Activated naive CD8-positive, alpha-beta T cell treated with anti-CD3 and anti-CD28 coated beads, Interleukin-2, amount 10 ng/mL, durations not matched to agents 7 days and 5 days (primary cell): ENCODE measurements around the gene CXorf58. TPM values are rescaled to one million over a fixed set of nuclear protein-coding genes. Genes with fewer than 3 reads are reported as not detected.
"Not testable (repeated sequence)": the region's sequence is repeated elsewhere in the genome, so short reads cannot be mapped to it uniquely, and the experiment has no call there.

Experiments used
- ATAC-seq: fragments of 150-1000 bp; cut with Tn5 transposase; one replicate; pipeline ENCODE4 v1.10.0; 2021; ENCODE audit warnings: low read depth, moderate library complexity
- POLR2A ChIA-PET: fragments of 350-600 bp; sonication (Branson Sonifier 250); formaldehyde crosslinking; loops from one replicate; lab custom pipeline; 2021; ENCODE audit warnings: antibody characterized with exemption; lab: Charles Lee
- DNase-seq: peaks from one replicate; pipeline ENCODE4 v3.0.0; 2021
- H3K27ac Mint-ChIP-seq: one replicate; pipeline ENCODE4 v1.8.0; 2022; ENCODE audit warnings: mild to moderate bottlenecking, mixed read lengths
- H3K27me3 Mint-ChIP-seq: one replicate; pipeline ENCODE4 v1.8.0; 2022; ENCODE audit warnings: mild to moderate bottlenecking, moderate library complexity, mixed read lengths
- H3K36me3 Mint-ChIP-seq: one replicate; pipeline ENCODE4 v1.8.0; 2021; ENCODE audit warnings: mild to moderate bottlenecking, mixed read lengths
- H3K4me1 Mint-ChIP-seq: one replicate; pipeline ENCODE4 v1.8.0; 2021; ENCODE audit warnings: mixed read lengths
- H3K4me3 Mint-ChIP-seq: one replicate; pipeline ENCODE4 v1.8.0; 2022; ENCODE audit warnings: mild to moderate bottlenecking, moderate library complexity, mixed read lengths
- H3K9me3 Mint-ChIP-seq: one replicate; pipeline ENCODE4 v1.8.0; 2021; ENCODE audit warnings: mixed read lengths
- total RNA-seq, 2 experiments: library from RNA; stranded (reverse); gene quantifications; one replicate each; pipeline ENCODE4 v1.2.3, GENCODE V29; 2021

The CXorf58 gene
- total RNA-seq, 2 experiments from 2014 or later: not detected

GRCh38 chrX:23944234-23944633, 36.4 kb downstream of the CXorf58 start:
- POLR2A ChIA-PET: interaction anchor here (0.5 kb wide), 1 partner anchor 108 kb away, joined by 3 read pairs; no protein-coding TSS in a partner anchor
- ATAC-seq (no peak), DNase-seq (no peak)
- Mint-ChIP-seq H3K27me3 (no peaks in the 10 kb centered on the region), H3K4me1 (no peaks in the 10 kb centered on the region), H3K4me3 (no peak overlapping the region), H3K9me3 (no peaks in the 10 kb centered on the region), H3K36me3 (peaks cover 20% of the 10 kb centered on the region), H3K27ac (no peak overlapping the region)

GRCh38 chrX:23945206-23945605, 37.4 kb downstream of the CXorf58 start:
- Mint-ChIP-seq H3K4me1 (peaks cover 2% of the 10 kb centered on the region), H3K27ac (no peak overlapping the region)
- POLR2A ChIA-PET: no interaction called here

GRCh38 chrX:23952391-23952790, 44.6 kb downstream of the CXorf58 start:
- DNase-seq: no peak
- no peak for ATAC-seq
- Mint-ChIP-seq H3K27ac (peak overlapping the region; percentile 63), H3K4me1 (peaks cover 9% of the 10 kb centered on the region), H3K36me3 (peaks cover 10% of the 10 kb centered on the region), H3K9me3 (no peaks in the 10 kb centered on the region), H3K27me3 (no peaks in the 10 kb centered on the region), H3K4me3 (peak overlapping the region; percentile 92)
- POLR2A ChIA-PET: interaction anchor here (1.0 to 1.6 kb wide), 7 partner anchors 21 to 170 kb away, joined by 3 to 14 read pairs (median 5); partner anchors contain the start of genes APOO, CXorf58 and SAT1

More at GRCh38 chrX:23945206-23945605, 37.4 kb downstream of the CXorf58 start:
- H3K4me3 Mint-ChIP-seq: no peak overlapping the region
- peaks cover 20% of the 10 kb centered on the region for H3K36me3 Mint-ChIP-seq
- DNase-seq (no peak), ATAC-seq (no peak)
- no peaks in the 10 kb centered on the region for H3K9me3 Mint-ChIP-seq
- H3K27me3 Mint-ChIP-seq: no peaks in the 10 kb centered on the region

GRCh38 chrX:23952984-23953907, 45.4 kb downstream of the CXorf58 start:
- POLR2A ChIA-PET: interaction anchor here (0.6 to 1.6 kb wide), 8 partner anchors 22 to 170 kb away, joined by 3 to 14 read pairs (median 4); partner anchors contain the start of genes APOO, CXorf58 and SAT1
- Mint-ChIP-seq H3K36me3 (peaks cover 4% of the 10 kb centered on the region), H3K4me1 (peaks cover 12% of the 10 kb centered on the region), H3K9me3 (no peaks in the 10 kb centered on the region), H3K27ac (peak overlapping the region; percentile 95), H3K4me3 (peak overlapping the region; percentile 92), H3K27me3 (no peaks in the 10 kb centered on the region)
- peak; percentile 93 for ATAC-seq
- DNase-seq: peak; percentile 53

- POLR2A ChIA-PET: interaction anchor here (0.6 to 1.6 kb wide), 3 partner anchors 23 to 68 kb away, joined by 3 to 7 read pairs (median 3); no protein-coding TSS in a partner anchor
Measured at GRCh38 chrX:23953908-23954269, 46.1 kb downstream of the CXorf58 start.

GRCh38 chrX:23954396-23954795, 46.6 kb downstream of the CXorf58 start:
- Mint-ChIP-seq H3K36me3 (peaks cover 3% of the 10 kb centered on the region), H3K4me1 (peaks cover 15% of the 10 kb centered on the region), H3K4me3 (no peak overlapping the region), H3K9me3 (no peaks in the 10 kb centered on the region), H3K27ac (peak overlapping the region; percentile 95), H3K27me3 (no peaks in the 10 kb centered on the region)
- DNase-seq: no peak
- POLR2A ChIA-PET: interaction anchor here (1.4 kb wide), 1 partner anchor 100 kb away, joined by 6 read pairs; the partner anchor contains the start of gene EIF2S3
- ATAC-seq: no peak

More at GRCh38 chrX:23953908-23954269, 46.1 kb downstream of the CXorf58 start:
- Mint-ChIP-seq H3K27ac (peak overlapping the region; percentile 95), H3K4me3 (peak overlapping the region; percentile 92), H3K27me3 (no peaks in the 10 kb centered on the region), H3K4me1 (peaks cover 13% of the 10 kb centered on the region), H3K36me3 (peaks cover 3% of the 10 kb centered on the region), H3K9me3 (no peaks in the 10 kb centered on the region)
- DNase-seq (no peak), ATAC-seq (no peak)

- Mint-ChIP-seq H3K4me1 (peaks cover 17% of the 10 kb centered on the region), H3K27me3 (no peaks in the 10 kb centered on the region), H3K27ac (peak overlapping the region; percentile 72), H3K4me3 (peak overlapping the region; percentile 13), H3K9me3 (no peaks in the 10 kb centered on the region), H3K36me3 (peaks cover 1% of the 10 kb centered on the region)
- peak; percentile 89 for ATAC-seq
- DNase-seq: no peak
- POLR2A ChIA-PET: interaction anchor here (0.7 to 0.8 kb wide), 2 partner anchors 94 to 193 kb away, joined by 3 to 4 read pairs; no protein-coding TSS in a partner anchor
Measured at GRCh38 chrX:23959781-23960180, 52.0 kb downstream of the CXorf58 start.

GRCh38 chrX:23964191-23964590, 56.4 kb downstream of the CXorf58 start:
- peaks cover 10% of the 10 kb centered on the region for H3K4me1 Mint-ChIP-seq

GRCh38 chrX:23965630-23966029, 57.8 kb downstream of the CXorf58 start:
- H3K27ac Mint-ChIP-seq, DNase-seq, H3K4me1 Mint-ChIP-seq, POLR2A ChIA-PET, H3K4me3 Mint-ChIP-seq, H3K9me3 Mint-ChIP-seq, ATAC-seq, H3K36me3 Mint-ChIP-seq, H3K27me3 Mint-ChIP-seq: not testable (repeated sequence)

More at GRCh38 chrX:23964191-23964590, 56.4 kb downstream of the CXorf58 start:
- H3K4me3 Mint-ChIP-seq: no peak overlapping the region
- H3K9me3 Mint-ChIP-seq: no peaks in the 10 kb centered on the region
- peaks cover 1% of the 10 kb centered on the region for H3K36me3 Mint-ChIP-seq
- ATAC-seq (no peak), DNase-seq (no peak)
- H3K27ac Mint-ChIP-seq: no peak overlapping the region
- no peaks in the 10 kb centered on the region for H3K27me3 Mint-ChIP-seq
- POLR2A ChIA-PET: no interaction called here

GRCh38 chrX:23978491-23978890, 70.7 kb downstream of the CXorf58 start:
- H3K9me3 Mint-ChIP-seq: no peaks in the 10 kb centered on the region
- POLR2A ChIA-PET: no interaction called here
- no peak overlapping the region for H3K27ac Mint-ChIP-seq
- no peak for DNase-seq
- H3K4me3 Mint-ChIP-seq: no peak overlapping the region
- no peaks in the 10 kb centered on the region for H3K27me3 Mint-ChIP-seq
- H3K36me3 Mint-ChIP-seq: peaks cover 11% of the 10 kb centered on the region
- peaks cover 3% of the 10 kb centered on the region for H3K4me1 Mint-ChIP-seq
- no peak for ATAC-seq

- ATAC-seq (no peak), DNase-seq (no peak)
- POLR2A ChIA-PET: no interaction called here
- Mint-ChIP-seq H3K36me3 (peaks cover 12% of the 10 kb centered on the region), H3K4me1 (peaks cover 4% of the 10 kb centered on the region), H3K27me3 (no peaks in the 10 kb centered on the region), H3K9me3 (no peaks in the 10 kb centered on the region), H3K4me3 (no peak overlapping the region), H3K27ac (no peak overlapping the region)
Measured at GRCh38 chrX:23980011-23980441, 72.2 kb downstream of the CXorf58 start.

- H3K4me1 Mint-ChIP-seq: peaks cover 4% of the 10 kb centered on the region
- DNase-seq (no peak), ATAC-seq (no peak)
- no peaks in the 10 kb centered on the region for H3K27me3 Mint-ChIP-seq
- no peak overlapping the region for H3K27ac Mint-ChIP-seq
- H3K4me3 Mint-ChIP-seq: no peak overlapping the region
- POLR2A ChIA-PET: interaction anchor here (1.1 kb wide), 1 partner anchor 28 kb away, joined by 3 read pairs; no protein-coding TSS in a partner anchor
- H3K36me3 Mint-ChIP-seq: peaks cover 13% of the 10 kb centered on the region
- H3K9me3 Mint-ChIP-seq: no peaks in the 10 kb centered on the region
Measured at GRCh38 chrX:23981222-23981621, 73.4 kb downstream of the CXorf58 start.

GRCh38 chrX:23981711-23982110, 73.9 kb downstream of the CXorf58 start:
- H3K36me3 Mint-ChIP-seq: peaks cover 15% of the 10 kb centered on the region
- peaks cover 4% of the 10 kb centered on the region for H3K4me1 Mint-ChIP-seq
- H3K27ac Mint-ChIP-seq: no peak overlapping the region
- DNase-seq (no peak), ATAC-seq (no peak)
- no peak overlapping the region for H3K4me3 Mint-ChIP-seq
- H3K9me3 Mint-ChIP-seq: no peaks in the 10 kb centered on the region
- H3K27me3 Mint-ChIP-seq: no peaks in the 10 kb centered on the region
- POLR2A ChIA-PET: interaction anchor here (1.1 kb wide), 1 partner anchor 29 kb away, joined by 3 read pairs; no protein-coding TSS in a partner anchor
